Loucy (cell line): ENCODE measurements around the gene RIMBP2.

ENCODE experiments used
- CTCF ChIP-seq: fragments of 200-600 bp; sonication (generic); conservative IDR thresholded peaks from 2 replicates; pipeline ENCODE4 v1.5.1; 2014; ENCODE audit warnings: mild to moderate bottlenecking, antibody characterized with exemption, low read length
- EZH2phosphoT487 ChIP-seq: fragments of 200-600 bp; IDR thresholded peaks from 2 replicates; pipeline ENCODE4 v1.6.1; 2018; ENCODE audit warnings: antibody characterized with exemption, mild to moderate bottlenecking, moderate library complexity, borderline replicate concordance

DNA sequence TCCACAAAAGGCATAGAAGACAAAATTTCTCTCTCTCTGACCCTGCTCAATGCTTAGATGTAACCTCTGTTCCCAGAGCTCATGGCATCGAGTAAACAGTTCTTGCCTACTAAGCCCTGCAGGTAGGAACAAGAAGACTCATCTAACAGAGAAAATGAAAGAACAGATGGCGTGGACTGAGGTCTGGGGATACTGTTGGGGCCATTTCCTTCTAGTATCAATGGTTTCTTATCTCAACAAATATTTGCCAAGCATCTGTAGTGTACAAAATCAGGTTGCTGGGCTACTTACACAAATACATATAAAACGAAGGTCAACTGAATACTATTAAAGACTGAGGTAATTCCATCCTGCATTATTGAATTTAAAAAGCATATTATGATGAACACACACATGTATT is 93.3 kb downstream of the RIMBP2 start:
- TF ChIP-seq CTCF (no peak), EZH2phosphoT487 (no peak)
